GM21717 (cell line): ENCODE measurements around the gene TP53I3.
"Not testable (repeated sequence)": the region's sequence is repeated elsewhere in the genome, so short reads cannot be mapped to it uniquely, and the experiment has no call there.

ENCODE experiments used
- ATAC-seq: cut with Tn5 transposase; IDR thresholded peaks from one replicate; pipeline ENCODE4 v1.9.1; 2021; ENCODE audit warnings: mild to moderate bottlenecking, moderate library complexity; ENCODE audit not compliant: unreplicated experiment

TP53I3 gene

GRCh38 chr2:24101992-24102391, 17.4 kb upstream of the TP53I3 start:
- no peak for ATAC-seq

DNA sequence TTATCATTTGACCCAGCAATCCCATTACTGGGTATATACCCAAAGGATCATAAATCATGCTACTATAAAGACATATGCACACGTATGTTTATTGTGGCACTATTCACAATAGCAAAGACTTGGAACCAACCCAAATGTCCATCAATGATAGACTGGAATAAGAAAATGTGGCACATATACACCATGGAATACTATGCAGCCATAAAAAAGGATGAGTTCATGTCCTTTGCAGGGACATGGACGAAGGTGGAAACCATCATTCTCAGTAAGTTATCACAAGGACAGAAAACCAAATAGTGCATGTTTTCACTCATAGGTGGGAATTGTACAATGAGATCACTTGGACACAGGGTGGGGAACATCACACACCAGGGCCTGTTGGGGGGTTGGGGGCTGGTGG, 16.1 kb upstream of the TP53I3 start:
- ATAC-seq, result not testable (repeated sequence)

DNA sequence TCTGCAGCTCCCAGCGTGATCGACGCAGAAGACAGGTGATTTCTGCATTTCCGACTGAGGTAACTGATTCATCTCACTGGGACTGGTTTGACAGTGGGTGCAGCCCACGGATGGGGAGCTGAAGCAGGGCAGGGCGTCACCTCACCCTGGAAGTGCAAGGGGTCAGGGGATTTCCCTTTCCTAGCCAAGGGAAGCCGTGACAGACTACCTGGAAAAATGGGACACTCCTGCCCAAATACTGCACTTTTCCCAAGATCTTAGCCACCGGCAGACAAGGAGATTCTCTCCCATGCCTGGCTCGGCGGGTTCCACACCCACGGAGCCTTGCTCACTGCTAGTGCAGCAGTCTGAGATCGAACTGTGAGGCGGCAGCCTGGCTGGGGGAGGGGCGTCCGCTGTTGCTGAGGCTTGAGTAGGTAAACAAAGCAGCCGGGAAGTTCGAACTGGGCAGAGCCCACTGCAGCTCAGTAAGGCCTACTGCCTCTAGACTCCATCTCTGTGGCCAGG, 10.6 kb upstream of the TP53I3 start:
- ATAC-seq, result not testable (repeated sequence)

GRCh38 chr2:24093270-24093669, 8.6 kb upstream of the TP53I3 start:
- not testable (repeated sequence) for ATAC-seq

DNA sequence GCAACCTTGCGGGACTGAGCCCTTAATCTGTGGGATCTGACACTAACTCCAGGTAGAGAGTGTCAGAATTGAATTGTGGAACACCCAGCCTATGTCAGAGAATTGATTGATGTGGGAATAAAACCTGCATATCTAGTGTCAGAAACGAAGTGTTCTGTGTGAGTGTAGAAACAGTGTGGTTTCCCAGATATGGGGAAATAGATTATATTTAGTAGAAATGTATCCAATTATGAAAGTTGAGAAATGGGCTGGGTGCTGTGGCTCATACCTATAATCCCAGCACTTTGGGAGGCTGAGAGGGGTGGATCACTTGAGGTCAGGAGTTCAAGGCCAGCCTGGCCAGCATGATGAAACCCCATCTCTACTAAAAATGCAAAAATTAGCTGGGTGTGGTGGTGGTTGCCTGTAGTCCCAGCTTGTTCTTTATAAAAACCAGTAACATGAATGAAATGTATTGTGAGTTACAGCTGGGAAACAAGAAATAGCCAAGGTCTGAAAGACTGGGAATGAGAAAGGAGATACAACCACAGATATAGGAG, 4.3 kb upstream of the TP53I3 start:
- ATAC-seq, result no peak

DNA sequence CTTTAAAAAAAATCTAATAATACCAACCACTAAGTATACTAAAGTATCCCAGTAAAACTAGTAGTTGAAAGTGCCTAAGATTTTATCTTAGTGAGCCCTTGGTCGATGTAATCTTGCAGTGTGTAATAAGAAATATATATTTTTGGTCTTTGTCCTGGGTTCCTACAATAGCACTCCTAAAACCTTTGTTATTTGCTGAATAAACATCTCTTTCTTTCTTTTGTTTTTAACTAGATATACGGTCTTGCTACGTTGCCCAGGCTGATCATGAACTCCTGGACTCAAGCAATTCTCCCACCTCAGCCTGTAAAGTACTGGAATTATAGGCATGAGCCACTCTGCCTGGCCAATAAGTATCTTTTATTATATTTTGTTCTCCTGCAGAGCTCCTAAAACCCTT, 2.4 kb upstream of the TP53I3 start:
- no peak for ATAC-seq

- no peak for ATAC-seq
These were observed 1.6 kb upstream of the TP53I3 start for GRCh38 chr2:24086241-24086640.

- ATAC-seq, result no peak
These were observed 511 bp upstream of the TP53I3 start for GRCh38 chr2:24085200-24085489.

- ATAC-seq, result peak; percentile 82
These were observed 858 bp downstream of the TP53I3 start for GRCh38 chr2:24083567-24084385.

DNA sequence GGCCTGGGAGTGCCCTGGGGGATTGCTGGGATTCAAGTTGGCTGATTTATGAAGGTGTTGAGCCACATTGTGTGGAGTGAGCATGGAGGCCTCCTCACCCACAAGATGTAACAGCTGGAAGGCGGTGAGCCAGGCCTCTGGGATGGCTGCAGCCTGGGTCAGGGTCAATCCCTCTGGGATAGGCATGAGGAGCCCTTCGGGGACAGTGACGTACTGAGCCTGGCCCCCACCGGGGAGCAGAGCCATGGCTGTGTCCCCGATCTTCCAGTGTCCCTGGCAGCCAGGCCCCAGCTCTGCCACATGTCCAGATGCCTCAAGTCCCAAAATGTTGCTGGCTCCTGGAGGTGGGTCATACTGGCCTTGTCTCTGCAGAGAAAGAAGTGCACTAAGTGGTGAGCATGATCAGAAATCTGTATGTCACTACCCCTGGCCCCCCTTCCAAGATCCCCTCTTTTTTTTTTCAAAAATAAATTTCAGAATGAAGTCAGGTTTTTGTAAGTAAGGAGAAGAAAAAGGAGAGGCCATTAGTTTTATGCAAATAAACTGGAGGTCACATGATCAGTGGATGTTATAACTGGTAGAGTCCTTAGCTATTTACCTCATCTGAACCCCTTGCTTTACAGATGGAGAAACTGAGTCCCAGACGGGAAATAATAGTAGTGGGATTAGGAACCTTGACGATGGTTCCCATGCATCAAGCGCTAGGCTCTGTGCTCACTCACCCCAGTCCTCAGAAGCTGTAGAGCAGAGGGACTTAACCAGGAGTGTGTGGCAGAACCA, 1.7 kb downstream of the TP53I3 start:
- ATAC-seq, result no peak

DNA sequence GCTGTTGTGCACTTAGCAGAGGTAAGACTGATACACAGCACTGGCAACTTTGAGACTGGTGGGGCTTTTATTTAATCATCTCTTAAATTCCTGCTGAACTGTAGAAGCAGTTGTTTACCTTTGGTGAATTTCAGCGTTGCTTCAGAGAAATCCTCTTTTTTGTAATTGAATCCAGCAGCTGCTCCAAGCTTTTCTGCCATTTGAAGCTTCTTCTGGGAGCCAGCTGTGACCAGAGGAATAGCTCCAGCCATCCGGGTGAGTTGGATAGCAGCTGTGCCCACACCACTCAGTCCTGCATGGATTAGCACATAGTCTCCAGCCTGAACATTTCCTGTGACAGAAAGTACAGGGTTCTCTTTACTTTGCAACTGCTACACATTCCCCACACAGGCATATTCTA, 3.9 kb downstream of the TP53I3 start:
- ATAC-seq, result no peak

DNA sequence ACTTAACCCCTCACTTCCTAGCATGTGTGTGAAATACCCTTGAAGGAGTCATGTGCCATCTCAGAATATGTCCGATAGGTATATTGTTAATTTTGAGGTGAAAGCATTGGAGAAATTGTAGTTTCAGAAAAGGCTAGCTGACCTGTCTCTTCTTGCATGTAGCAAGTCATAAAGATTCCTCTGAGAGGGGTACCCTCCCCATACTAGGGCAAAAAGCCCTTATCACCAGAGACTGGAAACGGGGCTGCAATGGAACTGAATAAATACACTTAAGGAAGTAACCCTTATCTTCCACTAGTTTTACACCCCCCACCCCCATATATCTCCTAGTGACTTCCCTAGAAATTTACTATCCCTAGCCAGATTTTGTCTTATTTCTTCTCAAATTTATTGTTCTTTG, 6.8 kb downstream of the TP53I3 start:
- ATAC-seq, result no peak

- no peak for ATAC-seq
These were observed 7.1 kb downstream of the TP53I3 start for GRCh38 chr2:24077535-24077877.

DNA sequence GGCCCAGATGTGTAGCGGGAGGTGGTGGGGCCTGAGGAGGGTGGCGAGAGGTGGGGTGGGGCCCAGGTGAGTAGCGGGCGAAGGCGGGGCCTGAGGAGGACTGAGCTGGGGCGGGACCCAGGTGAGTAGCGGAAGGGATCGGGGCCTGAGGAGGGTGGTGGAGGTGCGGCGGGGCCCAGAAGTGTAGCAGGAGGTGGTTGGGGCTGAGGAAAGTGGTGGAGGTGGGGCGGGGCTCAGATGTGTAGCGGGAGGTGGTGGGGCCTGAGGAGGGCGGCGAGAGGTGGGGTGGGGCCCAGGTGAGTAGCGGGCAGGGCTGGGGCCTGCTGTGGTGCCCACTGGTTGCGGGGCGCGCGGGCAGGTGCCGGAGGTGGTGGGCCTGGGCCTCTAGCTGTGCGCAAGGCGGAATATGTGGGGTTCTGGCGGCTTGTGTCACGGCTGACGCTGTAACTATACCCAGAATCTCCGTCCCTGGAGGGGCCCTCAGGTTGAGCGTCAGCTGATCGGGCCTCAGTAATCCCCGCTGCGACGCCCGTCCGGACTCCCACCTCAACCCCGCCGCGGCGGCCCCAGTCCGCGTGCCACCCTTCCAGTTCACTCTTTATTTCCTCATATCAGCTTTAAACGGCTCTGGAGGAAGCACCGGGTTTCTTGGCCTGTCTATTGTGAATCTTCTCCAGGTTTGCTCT, 7.6 kb downstream of the TP53I3 start:
- no peak for ATAC-seq

DNA sequence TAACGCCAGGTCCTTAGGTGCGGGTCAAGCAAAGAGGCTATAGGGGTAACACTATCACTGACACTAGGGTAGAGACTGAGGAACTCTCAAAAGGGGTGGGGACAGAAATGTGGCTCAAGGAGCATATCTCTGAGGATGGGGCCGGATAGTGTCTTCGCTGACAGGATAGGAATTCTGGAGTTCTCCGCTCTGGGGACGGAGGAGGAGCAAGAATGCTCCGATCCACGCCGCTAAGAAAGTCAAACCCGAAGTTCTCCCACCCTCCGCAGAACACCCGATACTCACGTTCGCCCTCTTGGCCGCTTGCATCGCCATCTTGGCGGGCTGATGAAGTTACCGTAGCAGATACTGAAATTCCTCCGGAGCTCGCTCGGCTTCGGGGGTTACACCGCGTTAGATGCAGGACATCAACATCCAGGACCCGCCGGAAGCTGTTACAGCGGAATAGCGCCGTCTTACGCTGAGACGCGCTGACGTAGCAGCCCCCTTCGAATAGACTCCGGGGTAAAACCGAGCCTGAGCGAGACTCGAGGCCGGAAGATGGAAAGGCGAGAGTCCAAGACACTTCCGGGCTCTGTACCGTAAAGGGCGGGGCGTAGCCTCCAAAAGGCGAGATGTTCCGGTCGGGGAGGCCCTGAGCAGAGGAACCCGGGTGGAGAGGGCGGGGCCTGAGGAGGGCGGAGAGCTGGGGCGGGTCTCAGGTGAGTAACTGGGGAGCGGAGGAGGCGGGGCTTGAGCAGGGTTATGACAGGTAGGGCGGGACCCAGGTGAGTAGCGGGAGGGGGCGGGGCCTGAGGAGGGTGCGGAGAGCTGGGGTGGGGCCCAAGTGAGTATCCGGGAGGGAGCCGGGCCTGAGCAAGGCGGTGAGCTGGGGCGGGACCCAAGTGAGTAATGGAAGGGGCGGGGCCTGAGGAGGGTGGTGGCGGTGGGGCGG, 8.5 kb downstream of the TP53I3 start, which contains the start of gene SF3B6:
Gene SF3B6, minus strand, starts transcription at position 412 of the 934 bp plus-strand sequence. Its CDS starts 97 bp downstream, at position 315.
- ATAC-seq, result peak; percentile 93

DNA sequence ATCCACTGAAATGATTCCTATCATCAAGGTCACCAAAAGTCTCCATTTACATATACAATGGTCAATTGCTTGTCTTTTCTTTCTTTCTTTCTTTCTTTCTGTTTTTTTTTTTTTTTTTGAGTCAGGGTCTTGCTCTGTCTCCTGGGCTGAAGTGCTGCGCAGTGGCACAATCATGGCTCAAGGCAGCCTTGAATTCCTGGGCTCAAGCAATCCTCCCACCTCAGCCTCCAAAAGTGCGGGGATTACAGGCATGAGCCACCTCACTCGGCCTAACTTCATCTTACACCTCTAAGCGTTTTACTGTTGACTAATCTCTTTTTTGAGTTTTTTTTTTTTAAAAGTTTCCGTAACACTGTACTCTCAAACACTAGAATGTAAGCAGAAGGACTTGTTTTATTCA, 9.4 kb downstream of the TP53I3 start:
- no peak for ATAC-seq

GRCh38 chr2:24073816-24074215, 10.8 kb downstream of the TP53I3 start:
- no peak for ATAC-seq

GRCh38 chr2:24072259-24072658, 12.4 kb downstream of the TP53I3 start:
- ATAC-seq, result no peak

DNA sequence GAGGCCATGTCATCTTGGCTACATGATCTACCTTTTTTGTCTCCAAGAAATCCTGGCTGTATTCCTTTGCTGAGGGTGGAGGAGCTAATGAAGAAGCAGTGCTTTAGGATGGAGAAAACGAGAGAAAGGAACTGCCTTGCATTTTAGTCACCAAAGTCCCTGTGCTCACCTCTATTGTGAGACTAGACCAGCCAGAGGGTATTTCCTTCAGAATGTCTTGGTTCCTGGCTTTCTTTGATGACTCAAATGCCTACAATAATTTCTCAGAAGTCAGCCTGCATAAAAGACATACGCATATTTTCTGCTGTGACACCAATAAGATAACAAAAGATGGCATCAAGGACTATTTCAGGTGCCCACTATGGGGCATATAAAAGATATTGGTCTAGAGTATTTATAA, 19.3 kb downstream of the TP53I3 start:
- ATAC-seq, result no peak

DNA sequence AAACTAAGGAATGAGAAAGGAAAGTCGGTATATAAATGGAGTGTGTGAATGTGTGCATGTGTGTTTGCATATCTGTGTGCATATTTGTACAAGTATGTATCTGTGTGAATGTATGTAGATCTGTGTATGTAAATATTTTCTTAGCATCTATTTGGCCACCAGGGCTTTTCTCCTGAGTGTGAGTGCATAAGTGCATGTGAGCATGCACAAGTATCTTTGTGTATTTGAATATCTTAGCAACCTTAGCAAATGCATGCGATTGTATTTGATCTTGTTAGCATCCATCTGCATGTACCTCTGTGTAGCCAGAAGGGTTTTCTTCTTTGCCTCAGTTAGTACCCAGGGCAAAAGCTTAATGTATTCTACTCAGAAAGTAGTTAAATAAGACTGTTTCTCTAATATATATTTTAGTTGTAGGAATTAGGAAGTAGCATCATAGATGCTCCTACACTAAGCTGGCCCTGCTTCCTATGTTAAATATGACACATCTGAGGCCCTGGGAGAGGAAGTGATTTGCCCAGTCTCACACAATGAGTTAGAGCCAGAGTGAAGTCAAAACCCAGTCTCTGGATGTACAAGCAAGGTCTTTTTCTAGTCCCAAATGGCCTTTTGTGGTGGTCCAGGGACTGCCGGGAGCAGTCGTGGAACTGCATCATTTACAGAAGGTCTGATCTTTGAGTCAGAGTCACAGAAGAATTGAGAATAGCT, 25.9 kb downstream of the TP53I3 start:
- ATAC-seq, result no peak
